ENCODE measurements around the gene OXT.
A peak's percentile ranks its signal among the peaks of the same experiment; 100 is the strongest.
"Not testable (repeated sequence)": the region's sequence is repeated elsewhere in the genome, so short reads cannot be mapped to it uniquely, and the experiment has no call there.

Gene OXT

GRCh38 chr20:3071610-3072529 lies at the start of gene OXT:
OXT (plus strand) TSS chr20:3071620; CDS start chr20:3071656, 36 bp downstream.
- FAIRE-seq, result no peak

GRCh38 chr20:3021777-3022176 lies 49.6 kb upstream of the OXT start:
- no peak for FAIRE-seq

- not testable (repeated sequence) for FAIRE-seq
Observed at GRCh38 chr20:3022559-3023490, 48.6 kb upstream of the OXT start.

GRCh38 chr20:3027987-3028386 lies 43.4 kb upstream of the OXT start:
- FAIRE-seq, result no peak

- FAIRE-seq, result no peak
Observed at GRCh38 chr20:3031524-3032147, 39.8 kb upstream of the OXT start.

GRCh38 chr20:3032624-3033023 lies 38.8 kb upstream of the OXT start:
- no peak for FAIRE-seq

GRCh38 chr20:3037654-3038053 lies 33.8 kb upstream of the OXT start:
- no peak for FAIRE-seq

- no peak for FAIRE-seq
Observed at GRCh38 chr20:3038454-3038853, 33.0 kb upstream of the OXT start.

GRCh38 chr20:3039426-3039825 lies 32.0 kb upstream of the OXT start:
- FAIRE-seq, result no peak

GRCh38 chr20:3040086-3040485 lies 31.3 kb upstream of the OXT start:
- no peak for FAIRE-seq

- no peak for FAIRE-seq
Observed at GRCh38 chr20:3041854-3042409, 29.5 kb upstream of the OXT start.

GRCh38 chr20:3042625-3043024 lies 28.8 kb upstream of the OXT start:
- no peak for FAIRE-seq

GRCh38 chr20:3043322-3043721 lies 28.1 kb upstream of the OXT start, which contains the start of gene GNRH2:
GNRH2 (plus strand) TSS chr20:3043622; CDS start chr20:3044415, 793 bp downstream.
- FAIRE-seq, result no peak

GRCh38 chr20:3044336-3044965 lies 27.0 kb upstream of the OXT start:
- no peak for FAIRE-seq

GRCh38 chr20:3045042-3045815 lies 26.2 kb upstream of the OXT start:
- FAIRE-seq, result peak; percentile 96

- no peak for FAIRE-seq
Observed at GRCh38 chr20:3045816-3046676, 25.4 kb upstream of the OXT start, which contains the start of gene MRPS26. MRPS26 (plus strand) TSS chr20:3046052; CDS start chr20:3046069, 17 bp downstream.

- FAIRE-seq, result no peak
Observed at GRCh38 chr20:3046677-3047462, 24.6 kb upstream of the OXT start.

GRCh38 chr20:3047486-3048419 lies 23.7 kb upstream of the OXT start:
- no peak for FAIRE-seq
